Subcutaneous abdominal adipose tissue (tissue), 5 donors: ENCODE measurements around the gene CST9L.

ENCODE experiments used
- H3K27ac ChIP-seq: one replicate; pipeline ENCODE4 v1.7.0; 2013; ENCODE audit warnings: low read depth, mild to moderate bottlenecking, inconsistent platforms, low read length, moderate library complexity
- H3K27me3 ChIP-seq, 5 donors: one replicate each; pipeline ENCODE4 v1.7.0; 2013; ENCODE audit warnings: low read length in 5 of 5, inconsistent platforms in 1 of 5; ENCODE audit not compliant: control insufficient read depth in 5 of 5, insufficient read depth in 4 of 5
- H3K36me3 ChIP-seq, 5 donors: one replicate each; pipeline ENCODE4 v1.7.0; 2013; ENCODE audit warnings: low read length in 5 of 5; ENCODE audit not compliant: control insufficient read depth in 5 of 5, insufficient read depth in 5 of 5
- H3K4me1 ChIP-seq, 5 donors: one replicate each; pipeline ENCODE4 v1.7.0; 2013; ENCODE audit warnings: low read length in 5 of 5, mild to moderate bottlenecking in 3 of 5, moderate library complexity in 1 of 5; ENCODE audit not compliant: control insufficient read depth in 5 of 5, insufficient read depth in 5 of 5
- H3K4me3 ChIP-seq, 5 donors: one replicate each; pipeline ENCODE4 v1.7.0; 2013; ENCODE audit warnings: low read length in 5 of 5, low read depth in 1 of 5
- H3K9ac ChIP-seq, 5 donors: one replicate each; pipeline ENCODE4 v1.7.0; 2013; ENCODE audit warnings: low read length in 5 of 5, mild to moderate bottlenecking in 4 of 5, moderate library complexity in 3 of 5
- H3K9me3 ChIP-seq, 5 donors: one replicate each; pipeline ENCODE4 v1.7.0; 2013; ENCODE audit warnings: low read length in 5 of 5; ENCODE audit not compliant: control insufficient read depth in 5 of 5
- donor health status: healthy.
- donor health status: healthy.
- donor health status: healthy.
- donor health status: healthy.
- donor health status: healthy.

Gene CST9L, protein sequence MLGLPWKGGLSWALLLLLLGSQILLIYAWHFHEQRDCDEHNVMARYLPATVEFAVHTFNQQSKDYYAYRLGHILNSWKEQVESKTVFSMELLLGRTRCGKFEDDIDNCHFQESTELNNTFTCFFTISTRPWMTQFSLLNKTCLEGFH

GRCh38 chr20:23568320-23568970, at the start of gene CST9L:
Gene CST9L (minus strand): TSS chr20:23568484. CDS start chr20:23568450, 34 bp downstream.
- Histone ChIP-seq H3K27me3 (peaks cover 0 to 7% (median 2%) of the 10 kb centered on the region in 5 donors), H3K4me1 (no peaks in the 10 kb centered on the region)

DNA sequence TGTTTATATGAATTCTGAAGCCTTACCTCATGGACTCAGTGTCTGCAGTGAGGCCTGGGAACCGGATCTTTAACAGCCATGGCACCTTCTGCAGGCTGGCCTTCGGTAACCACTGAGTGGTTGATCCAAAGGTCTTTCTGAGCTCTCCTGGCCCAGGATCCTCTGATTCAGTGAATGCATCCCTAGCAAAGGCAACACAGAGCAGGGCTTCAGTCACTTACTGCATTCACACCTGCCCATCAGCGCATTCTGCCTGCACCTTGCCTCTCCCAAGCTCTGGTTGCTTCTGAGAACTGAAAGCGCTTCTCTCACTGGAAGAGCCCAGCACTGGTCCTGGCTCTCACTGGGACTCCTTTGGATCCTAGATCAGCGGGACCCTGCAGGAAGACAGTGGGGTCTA, 45.9 kb upstream of the CST9L start:
- Histone ChIP-seq H3K4me3 (no peak overlapping the region), H3K4me1 (peaks cover 6 to 23% (median 17%) of the 10 kb centered on the region in 5 donors), H3K27me3 (no peaks in the 10 kb centered on the region), H3K36me3 (no peaks in the 10 kb centered on the region), H3K27ac (peak overlapping the region; percentile 55), H3K9ac (no peak overlapping the region), H3K9me3 (no peaks in the 10 kb centered on the region)

More at GRCh38 chr20:23568320-23568970, at the start of gene CST9L:
- Histone ChIP-seq H3K9ac (no peak within 1 kb of the TSS), H3K36me3 (no peaks in the 10 kb centered on the region), H3K27ac (no peak within 1 kb of the TSS), H3K4me3 (no peak within 1 kb of the TSS), H3K9me3 (peaks cover 0 to 2% (median 0%) of the 10 kb centered on the region in 5 donors)

DNA sequence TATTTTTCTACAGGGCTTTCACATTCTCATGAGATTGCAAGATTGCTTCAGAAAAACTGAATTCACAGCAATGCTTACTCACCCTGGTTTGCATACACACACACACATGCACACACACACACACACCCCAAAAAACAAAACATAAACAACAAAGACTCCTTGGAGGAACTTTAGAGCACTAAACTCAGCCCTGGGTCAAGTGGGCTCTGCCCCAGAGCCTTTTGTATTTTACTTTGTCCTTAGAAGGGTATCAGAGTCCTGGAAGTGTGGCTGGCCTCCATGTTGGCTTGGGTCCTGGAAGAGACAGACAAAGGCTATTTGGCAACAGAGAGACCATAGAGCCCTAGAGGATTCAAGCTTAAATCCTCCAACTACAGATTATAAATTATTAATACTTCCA, 45.4 kb upstream of the CST9L start:
- Histone ChIP-seq H3K27me3 (no peaks in the 10 kb centered on the region), H3K36me3 (no peaks in the 10 kb centered on the region), H3K4me1 (peaks cover 6 to 23% (median 17%) of the 10 kb centered on the region in 5 donors), H3K9me3 (no peaks in the 10 kb centered on the region), H3K4me3 (no peak overlapping the region), H3K27ac (peak overlapping the region; percentile 55), H3K9ac (no peak overlapping the region)

GRCh38 chr20:23612396-23612795, 44.1 kb upstream of the CST9L start:
- no peaks in the 10 kb centered on the region for H3K36me3 ChIP-seq
- H3K27me3 ChIP-seq, result no peaks in the 10 kb centered on the region

GRCh38 chr20:23609486-23610109, 41.3 kb upstream of the CST9L start:
- H3K9me3 ChIP-seq, result no peaks in the 10 kb centered on the region
- H3K27me3 ChIP-seq, result peaks cover 0 to 5% (median 0%) of the 10 kb centered on the region in 5 donors
- no peaks in the 10 kb centered on the region for H3K36me3 ChIP-seq
- H3K4me3 ChIP-seq, result no peak overlapping the region
- H3K27ac ChIP-seq, result no peak overlapping the region
- no peak overlapping the region for H3K9ac ChIP-seq
- H3K4me1 ChIP-seq, result peaks cover 11 to 26% (median 23%) of the 10 kb centered on the region in 5 donors

More at GRCh38 chr20:23612396-23612795, 44.1 kb upstream of the CST9L start:
- Histone ChIP-seq H3K4me1 (peaks cover 6 to 23% (median 17%) of the 10 kb centered on the region in 5 donors), H3K4me3 (no peak overlapping the region), H3K9me3 (no peaks in the 10 kb centered on the region), H3K27ac (no peak overlapping the region), H3K9ac (no peak overlapping the region)

DNA sequence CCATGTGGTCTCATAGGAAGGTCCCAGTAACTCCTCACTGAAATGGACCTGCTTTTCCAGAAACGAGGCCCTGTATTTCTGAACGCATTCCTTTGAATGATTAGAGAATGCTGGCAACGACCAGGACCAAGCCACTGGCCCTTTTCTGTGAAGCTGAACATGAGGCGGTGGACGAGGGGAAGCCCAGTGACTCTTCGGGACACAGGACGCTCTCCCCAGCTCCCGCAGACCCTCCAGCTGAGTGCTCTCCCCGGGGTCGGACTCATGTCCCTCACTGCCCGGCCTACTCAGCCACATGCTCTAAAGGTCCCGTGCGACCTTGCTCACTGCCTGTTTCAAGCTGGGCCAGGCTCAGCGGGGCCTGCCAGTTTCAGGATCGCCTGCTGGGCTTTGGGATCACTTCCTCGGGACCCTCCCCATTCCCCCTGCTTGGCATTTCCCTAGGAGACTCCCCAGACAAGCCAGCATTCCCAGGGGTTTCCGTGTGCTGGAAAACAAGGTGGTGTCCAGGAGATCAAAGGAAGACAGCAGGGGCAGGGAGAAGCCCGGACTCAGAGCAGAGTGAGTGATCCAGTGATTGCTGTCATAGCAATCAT, 40.1 kb upstream of the CST9L start:
- Histone ChIP-seq H3K27ac (no peak overlapping the region), H3K9ac (no peak overlapping the region)

DNA sequence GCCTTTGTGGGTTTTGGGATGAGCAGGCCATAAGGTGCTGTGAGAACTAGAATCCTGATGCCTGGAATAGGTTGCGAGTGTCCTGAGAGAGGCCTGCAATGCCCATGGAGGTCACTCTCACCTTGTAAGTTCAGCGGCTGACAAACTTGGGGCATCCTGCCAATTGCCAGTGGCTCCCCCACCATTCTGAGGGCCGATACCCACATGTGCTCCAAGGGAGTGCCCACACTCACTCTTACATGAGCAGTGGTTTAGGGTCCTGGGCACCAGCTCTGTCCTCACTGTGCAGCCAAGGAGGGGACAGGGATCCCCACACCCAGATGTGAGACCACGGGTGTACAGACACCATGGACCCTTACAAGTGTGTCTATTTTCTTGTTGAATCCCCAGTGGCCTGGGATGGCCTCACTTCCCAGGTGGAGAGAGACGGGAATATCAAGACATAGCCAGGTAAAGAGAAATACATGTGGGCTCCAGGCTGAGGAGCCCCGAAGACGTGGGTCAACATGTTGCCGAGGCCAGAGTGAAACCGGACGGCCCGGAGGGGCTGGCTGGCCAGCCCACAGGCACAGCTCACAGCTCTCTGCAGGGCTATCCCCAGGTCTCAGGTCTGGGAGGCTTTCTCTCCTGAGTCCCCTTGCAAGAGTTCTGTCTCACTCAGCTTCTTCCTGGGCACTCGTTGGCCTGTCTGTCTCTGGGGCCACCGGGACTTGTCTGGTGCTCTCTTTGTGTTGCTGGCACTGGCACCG, 39.4 kb upstream of the CST9L start:
- H3K9ac ChIP-seq, result no peak overlapping the region

More for the DNA sequence above, 40.1 kb upstream of the CST9L start:
- Histone ChIP-seq H3K4me3 (no peak overlapping the region), H3K4me1 (peaks cover 5 to 15% (median 13%) of the 10 kb centered on the region in 5 donors), H3K9me3 (no peaks in the 10 kb centered on the region), H3K36me3 (no peaks in the 10 kb centered on the region), H3K27me3 (peaks cover 0 to 5% (median 0%) of the 10 kb centered on the region in 5 donors)

DNA sequence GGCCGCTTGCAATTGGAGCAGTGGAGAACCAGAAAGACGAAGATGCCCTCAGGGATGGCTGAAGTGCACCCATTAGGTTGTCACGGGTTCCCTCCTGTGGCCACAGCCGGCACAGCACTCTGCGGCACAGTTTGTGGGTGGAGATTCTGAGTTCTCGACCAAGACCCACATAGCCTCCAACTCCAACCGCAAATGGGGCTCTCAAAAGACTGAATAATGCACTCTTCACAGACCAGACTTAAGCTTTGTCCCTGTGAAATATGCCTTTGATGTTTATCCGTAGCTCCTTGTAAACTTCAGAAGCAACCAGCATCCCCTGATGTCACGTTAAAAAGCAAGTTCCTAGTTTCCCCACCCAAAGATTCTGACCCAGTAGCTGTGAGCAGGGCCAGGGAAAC, 38.4 kb upstream of the CST9L start:
- Histone ChIP-seq H3K36me3 (no peaks in the 10 kb centered on the region), H3K27ac (no peak overlapping the region), H3K4me3 (no peak overlapping the region), H3K9me3 (no peaks in the 10 kb centered on the region), H3K4me1 (peaks cover 0 to 8% (median 4%) of the 10 kb centered on the region in 5 donors), H3K27me3 (peaks cover 0 to 5% (median 0%) of the 10 kb centered on the region in 5 donors), H3K9ac (no peak overlapping the region)

More for the DNA sequence above, 39.4 kb upstream of the CST9L start:
- Histone ChIP-seq H3K4me3 (no peak overlapping the region), H3K27ac (no peak overlapping the region), H3K27me3 (peaks cover 0 to 5% (median 0%) of the 10 kb centered on the region in 5 donors), H3K36me3 (no peaks in the 10 kb centered on the region), H3K4me1 (peaks cover 0 to 10% (median 8%) of the 10 kb centered on the region in 5 donors), H3K9me3 (no peaks in the 10 kb centered on the region)

GRCh38 chr20:23605867-23606651, 37.8 kb upstream of the CST9L start, which contains the start of gene CST9:
Gene CST9 (minus strand): TSS chr20:23605917. CDS start chr20:23605864, 53 bp downstream.
- no peaks in the 10 kb centered on the region for H3K9me3 ChIP-seq
- H3K27ac ChIP-seq, result no peak within 1 kb of the TSS
- H3K9ac ChIP-seq, result no peak within 1 kb of the TSS
- H3K36me3 ChIP-seq, result no peaks in the 10 kb centered on the region
- H3K4me1 ChIP-seq, result peaks cover 0 to 8% (median 4%) of the 10 kb centered on the region in 5 donors
- H3K27me3 ChIP-seq, result peaks cover 0 to 5% (median 0%) of the 10 kb centered on the region in 5 donors
- H3K4me3 ChIP-seq, result no peak within 1 kb of the TSS
